Mucosa of rectum (tissue), 2 donors: ENCODE data around the gene LAMTOR1.
"Not testable (repeated sequence)": the region's sequence is repeated elsewhere in the genome, so short reads cannot be mapped to it uniquely, and the experiment has no call there.

ENCODE experiments used
- H3K27ac ChIP-seq, 2 donors: one replicate each; pipeline ENCODE4 v1.7.0; 2013; ENCODE audit warnings: inconsistent platforms in 2 of 2, low read depth in 2 of 2, low read length in 2 of 2
- H3K27me3 ChIP-seq, 2 donors: one replicate each; pipeline ENCODE4 v1.7.0; 2013; ENCODE audit warnings: low read length in 2 of 2; ENCODE audit not compliant: control insufficient read depth in 2 of 2, insufficient read depth in 2 of 2
- H3K36me3 ChIP-seq, 2 donors: one replicate each; pipeline ENCODE4 v1.7.0; 2013; ENCODE audit warnings: low read length in 2 of 2; ENCODE audit not compliant: control insufficient read depth in 2 of 2, insufficient read depth in 2 of 2
- H3K4me1 ChIP-seq, 2 donors: one replicate each; pipeline ENCODE4 v1.7.0; 2013; ENCODE audit warnings: low read length in 2 of 2, mild to moderate bottlenecking in 1 of 2; ENCODE audit not compliant: control insufficient read depth in 2 of 2, insufficient read depth in 2 of 2
- H3K4me3 ChIP-seq, 2 donors: one replicate each; pipeline ENCODE4 v1.7.0; 2013; ENCODE audit warnings: low read length in 2 of 2
- H3K9ac ChIP-seq, 2 donors: one replicate each; pipeline ENCODE4 v1.7.0; 2013; ENCODE audit warnings: low read length in 2 of 2, low read depth in 1 of 2, mild to moderate bottlenecking in 1 of 2
- H3K9me3 ChIP-seq, 2 donors: one replicate each; pipeline ENCODE4 v1.7.0; 2013; ENCODE audit warnings: low read length in 2 of 2; ENCODE audit not compliant: control insufficient read depth in 2 of 2
- donor health status: healthy.
- donor health status: Normal muscosa, but diverticular disease.

The LAMTOR1 gene

DNA sequence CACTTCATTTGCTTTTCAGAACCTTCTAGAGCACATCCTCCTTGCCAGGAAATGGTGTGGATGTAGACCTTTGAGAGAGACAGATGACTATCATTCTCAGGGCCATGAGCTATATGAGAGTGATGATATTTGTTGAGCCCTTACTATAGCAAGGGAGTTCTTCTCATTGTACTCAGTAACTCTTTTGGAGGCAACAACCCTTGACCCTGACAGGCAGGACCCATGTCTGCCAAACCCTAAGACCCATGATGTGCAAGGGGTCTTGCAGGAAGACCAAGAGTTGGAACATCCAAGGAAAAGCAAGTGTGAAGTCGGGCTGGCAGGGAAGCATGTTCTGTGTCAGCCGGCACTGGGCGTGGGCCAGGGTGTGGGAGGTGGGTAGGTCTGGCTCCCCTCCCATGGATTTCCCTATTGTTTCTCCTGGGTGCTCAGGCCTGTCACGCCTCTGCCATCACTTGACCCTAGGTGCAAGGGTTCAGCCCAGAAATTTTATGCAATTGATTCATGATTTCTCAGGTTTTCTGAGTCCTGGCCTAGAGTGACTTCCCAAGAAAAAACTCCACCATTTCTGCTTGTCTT is 33.7 kb upstream of the LAMTOR1 start:
- no peaks in the 10 kb centered on the region for H3K9me3 ChIP-seq
- H3K4me1 ChIP-seq, result peaks cover 0 to 5% of the 10 kb centered on the region in 2 donors
- no peak overlapping the region for H3K9ac ChIP-seq
- H3K36me3 ChIP-seq, result no peaks in the 10 kb centered on the region
- H3K27ac ChIP-seq, result no peak overlapping the region
- peaks cover 0 to 2% of the 10 kb centered on the region in 2 donors for H3K27me3 ChIP-seq
- H3K4me3 ChIP-seq, result no peak overlapping the region

DNA sequence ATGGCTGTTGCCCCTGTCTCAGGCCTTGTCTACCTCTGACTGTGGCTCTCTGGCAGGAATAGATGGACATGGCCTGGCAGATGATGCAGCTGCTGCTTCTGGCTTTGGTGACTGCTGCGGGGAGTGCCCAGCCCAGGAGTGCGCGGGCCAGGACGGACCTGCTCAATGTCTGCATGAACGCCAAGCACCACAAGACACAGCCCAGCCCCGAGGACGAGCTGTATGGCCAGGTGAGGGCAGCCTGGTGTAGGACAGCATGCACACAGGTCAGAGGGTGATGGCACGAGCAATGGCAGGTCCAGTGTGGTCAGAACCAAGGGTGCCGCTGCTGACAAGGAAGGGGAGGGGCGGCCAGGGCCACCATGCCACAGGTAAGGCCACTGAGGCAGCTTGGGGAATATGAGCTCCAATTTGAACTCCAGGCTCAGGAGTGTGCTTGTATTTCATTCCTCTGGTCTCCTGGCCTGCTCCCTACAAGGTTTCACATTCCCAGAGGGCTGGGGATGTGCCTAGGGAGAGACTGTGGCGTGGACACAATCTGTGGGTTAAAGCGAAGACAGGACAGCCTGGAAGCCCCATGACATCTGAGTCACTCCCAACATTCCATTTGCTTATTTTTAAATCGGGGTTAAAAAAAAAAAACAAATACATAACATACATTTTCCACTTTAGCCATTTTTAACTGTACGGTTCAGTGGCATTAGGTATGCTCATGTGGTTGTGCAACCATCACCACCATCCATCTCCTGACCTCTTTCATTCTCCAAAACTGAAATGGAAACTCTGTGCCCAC is 33.0 kb upstream of the LAMTOR1 start:
- H3K9me3 ChIP-seq, result no peaks in the 10 kb centered on the region
- peaks cover 0 to 5% of the 10 kb centered on the region in 2 donors for H3K4me1 ChIP-seq
- H3K4me3 ChIP-seq, result no peak overlapping the region
- H3K9ac ChIP-seq, result no peak overlapping the region
- no peaks in the 10 kb centered on the region for H3K36me3 ChIP-seq
- H3K27me3 ChIP-seq, result peaks cover 0 to 2% of the 10 kb centered on the region in 2 donors
- H3K27ac ChIP-seq, result no peak overlapping the region

DNA sequence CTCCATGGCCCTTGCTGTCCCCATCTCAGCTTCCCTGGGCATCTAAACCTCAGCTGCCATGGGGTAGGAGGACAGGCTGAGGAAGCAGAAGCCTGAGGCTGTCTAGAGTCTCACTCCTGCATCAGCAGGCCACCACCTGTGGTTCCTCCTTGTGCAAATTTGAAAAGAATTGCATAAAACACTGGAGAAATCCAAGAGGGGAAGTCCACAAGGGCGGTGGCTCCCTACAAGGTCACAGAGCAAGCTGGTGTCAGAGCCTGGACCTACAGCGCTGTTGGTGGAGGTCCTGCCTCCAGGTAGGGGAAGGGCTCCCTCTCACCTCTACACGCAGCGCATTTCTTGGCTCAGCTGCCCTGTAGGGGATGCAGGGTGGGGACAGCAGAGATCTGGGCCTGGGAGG is 32.4 kb upstream of the LAMTOR1 start, which contains the start of gene FOLR3:
Gene FOLR3 (plus strand): TSS at position 253 of the 400 bp plus-strand sequence. CDS start 228 bp downstream, outside the sequence.
- not testable (repeated sequence) for H3K27me3 ChIP-seq

DNA sequence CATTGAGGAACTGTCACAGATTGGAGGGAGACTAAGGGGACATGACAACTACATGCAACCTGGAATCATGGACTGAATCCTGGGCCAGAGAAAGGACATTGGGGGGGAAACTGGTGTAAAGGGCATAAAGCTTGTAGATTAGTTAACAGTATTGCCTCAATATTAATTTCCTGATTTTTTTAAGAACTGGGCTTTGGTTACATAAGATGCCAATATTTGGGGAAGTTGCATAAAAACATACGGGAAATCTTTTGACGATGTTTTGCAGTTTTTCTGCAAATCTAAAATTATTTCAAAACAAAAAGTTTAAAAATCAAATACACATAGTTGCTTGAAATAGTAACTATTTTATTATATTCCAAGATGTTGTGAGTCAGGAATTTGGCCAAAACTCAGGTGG is 29.5 kb upstream of the LAMTOR1 start:
- H3K9ac ChIP-seq, result no peak overlapping the region
- no peak overlapping the region for H3K27ac ChIP-seq
- no peak overlapping the region for H3K4me3 ChIP-seq
- peaks cover 0 to 2% of the 10 kb centered on the region in 2 donors for H3K27me3 ChIP-seq
- H3K36me3 ChIP-seq, result no peaks in the 10 kb centered on the region
- H3K4me1 ChIP-seq, result peaks cover 0 to 5% of the 10 kb centered on the region in 2 donors
- H3K9me3 ChIP-seq, result no peaks in the 10 kb centered on the region

More for the DNA sequence above, 32.4 kb upstream of the LAMTOR1 start, which contains the start of gene FOLR3:
- H3K9me3 ChIP-seq, H3K9ac ChIP-seq, H3K4me3 ChIP-seq, H3K4me1 ChIP-seq, H3K27ac ChIP-seq, H3K36me3 ChIP-seq: not testable (repeated sequence)

DNA sequence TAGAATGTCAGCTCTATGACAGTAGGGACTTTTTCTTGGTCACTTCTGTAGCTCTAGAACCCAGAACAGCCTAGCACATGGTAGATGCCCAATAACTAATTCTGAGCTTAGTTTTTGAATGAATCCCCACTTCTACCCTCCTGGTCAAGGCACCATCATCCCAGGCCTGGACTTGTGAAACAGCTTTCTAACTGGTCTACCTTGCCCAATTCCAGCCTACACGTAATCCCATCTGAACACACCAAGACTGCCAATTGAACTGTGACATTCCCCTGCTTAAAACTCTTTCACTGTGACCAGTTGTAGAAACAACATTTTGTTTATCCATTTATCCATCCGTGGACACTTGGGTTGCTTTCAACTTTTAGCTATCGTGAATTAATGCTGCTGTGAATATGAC is 26.3 kb upstream of the LAMTOR1 start:
- H3K27ac ChIP-seq, result no peak overlapping the region

GRCh38 chr11:72127923-72128322 is 24.8 kb upstream of the LAMTOR1 start:
- Histone ChIP-seq H3K4me1 (peaks cover 0 to under 1% of the 10 kb centered on the region in 2 donors), H3K9ac (no peak overlapping the region), H3K36me3 (no peaks in the 10 kb centered on the region), H3K9me3 (no peaks in the 10 kb centered on the region), H3K27ac (no peak overlapping the region), H3K4me3 (no peak overlapping the region), H3K27me3 (no peaks in the 10 kb centered on the region)

More for the DNA sequence above, 26.3 kb upstream of the LAMTOR1 start:
- no peak overlapping the region for H3K9ac ChIP-seq
- H3K4me1 ChIP-seq, result peaks cover 0 to 2% of the 10 kb centered on the region in 2 donors
- no peak overlapping the region for H3K4me3 ChIP-seq
- no peaks in the 10 kb centered on the region for H3K9me3 ChIP-seq
- peaks cover 0 to 2% of the 10 kb centered on the region in 2 donors for H3K27me3 ChIP-seq
- no peaks in the 10 kb centered on the region for H3K36me3 ChIP-seq

- Histone ChIP-seq H3K27me3 (no peaks in the 10 kb centered on the region), H3K9me3 (no peaks in the 10 kb centered on the region), H3K4me3 (no peak overlapping the region), H3K27ac (no peak overlapping the region), H3K9ac (no peak overlapping the region), H3K4me1 (no peaks in the 10 kb centered on the region), H3K36me3 (no peaks in the 10 kb centered on the region)
These were observed 22.9 kb upstream of the LAMTOR1 start for GRCh38 chr11:72125956-72126355.

- no peaks in the 10 kb centered on the region for H3K27me3 ChIP-seq
- no peak overlapping the region for H3K27ac ChIP-seq
- no peak overlapping the region for H3K9ac ChIP-seq
- no peak overlapping the region for H3K4me3 ChIP-seq
- no peaks in the 10 kb centered on the region for H3K4me1 ChIP-seq
- no peaks in the 10 kb centered on the region for H3K9me3 ChIP-seq
- H3K36me3 ChIP-seq, result no peaks in the 10 kb centered on the region
These were observed 20.9 kb upstream of the LAMTOR1 start for GRCh38 chr11:72124046-72124445.

DNA sequence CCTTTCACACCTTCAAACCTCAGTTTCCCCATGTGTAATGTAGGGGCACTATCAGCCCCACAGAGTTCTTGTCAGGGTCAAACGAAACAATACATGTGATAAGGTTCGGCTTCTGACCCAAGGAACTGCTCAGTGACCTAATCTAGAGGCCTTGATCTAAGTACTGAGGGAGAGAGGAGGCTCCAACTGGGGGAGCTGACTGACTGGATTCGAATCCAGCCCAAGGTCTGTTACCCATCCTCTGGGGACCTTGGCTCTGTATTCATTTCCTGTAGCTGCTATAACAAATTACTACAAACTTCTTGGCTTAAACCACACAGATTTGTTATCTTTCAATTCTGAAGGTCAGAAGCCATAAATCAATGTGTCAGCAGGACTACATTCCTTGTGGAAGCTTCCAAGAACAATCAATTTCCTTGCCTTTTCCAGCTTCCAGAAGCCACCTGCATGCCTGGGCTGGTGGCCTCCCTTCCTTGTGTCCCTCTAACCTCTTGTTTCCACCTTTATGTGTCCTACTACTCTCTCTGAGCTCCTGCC is 20.1 kb upstream of the LAMTOR1 start:
- H3K4me1 ChIP-seq, result no peaks in the 10 kb centered on the region
- no peak overlapping the region for H3K9ac ChIP-seq
- H3K9me3 ChIP-seq, result no peaks in the 10 kb centered on the region
- H3K36me3 ChIP-seq, result no peaks in the 10 kb centered on the region
- no peaks in the 10 kb centered on the region for H3K27me3 ChIP-seq
- no peak overlapping the region for H3K4me3 ChIP-seq
- no peak overlapping the region for H3K27ac ChIP-seq

DNA sequence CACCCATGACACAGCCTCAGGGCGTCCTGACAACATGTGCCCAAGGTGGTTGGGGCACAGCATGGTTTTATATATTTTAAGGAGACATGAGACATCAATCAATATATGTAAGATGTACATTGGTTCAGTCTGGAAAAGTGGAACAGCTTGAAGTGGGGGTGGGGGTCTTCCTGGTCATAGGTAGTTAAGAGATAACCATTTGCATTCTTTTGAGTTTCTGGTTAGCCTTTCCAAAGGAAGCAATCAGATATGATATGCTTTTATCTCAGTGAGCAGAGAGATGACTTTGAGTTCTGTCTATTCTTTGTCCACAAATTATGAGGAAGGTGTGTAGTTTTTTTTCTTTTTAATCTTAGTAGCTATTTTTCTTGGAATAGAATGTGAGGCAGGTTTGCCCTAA is 19.5 kb upstream of the LAMTOR1 start:
- Histone ChIP-seq H3K27ac (no peak overlapping the region), H3K4me3 (no peak overlapping the region), H3K4me1 (no peaks in the 10 kb centered on the region), H3K9ac (no peak overlapping the region), H3K27me3 (no peaks in the 10 kb centered on the region), H3K36me3 (no peaks in the 10 kb centered on the region), H3K9me3 (no peaks in the 10 kb centered on the region)
